Measurements from ENCODE around the gene PACRG. TPM values are rescaled to one million over a fixed set of nuclear protein-coding genes. Genes with fewer than 3 reads are reported as not detected.

The PACRG gene
- total RNA-seq, 2 donors from 2014 or later, result 2.9 to 63.8 TPM

- TF ChIP-seq POLR2AphosphoS5 (IDR thresholded peaks at IDR 0.05) (no peak), POLR2A (IDR thresholded peaks at IDR 0.05) (no peak), CTCF (IDR thresholded peaks at IDR 0.05) (no peak)
- DNase-seq (ENCODE audit: low spot score), result no peak
- WGBS, result 90% methylated on average over 24 of the region's 24 CpGs
- Histone ChIP-seq H3K27ac (no peak overlapping the region), H3K27me3 (replicated peaks; ENCODE audit: insufficient read depth) (no peaks in the 10 kb centered on the region), H3K9me3 (no peaks in the 10 kb centered on the region), H3K36me3 (no peaks in the 10 kb centered on the region), H3K4me3 (no peak overlapping the region), H3K4me1 (replicated peaks) (no peaks in the 10 kb centered on the region)
- intact Hi-C loops (cut with DNase I), result no loop called here
Observed at GRCh38 chr6:163342571-163343539, 615.1 kb downstream of the PACRG start.

- intact Hi-C loops (cut with DNase I), result no loop called here
- 91% methylated on average over 8 of the region's 8 CpGs for WGBS
- Histone ChIP-seq H3K27ac (no peak overlapping the region), H3K4me1 (replicated peaks) (no peaks in the 10 kb centered on the region), H3K9me3 (no peaks in the 10 kb centered on the region), H3K4me3 (no peak overlapping the region), H3K36me3 (no peaks in the 10 kb centered on the region), H3K27me3 (replicated peaks; ENCODE audit: insufficient read depth) (no peaks in the 10 kb centered on the region)
- DNase-seq (ENCODE audit: low spot score), result no peak
- TF ChIP-seq POLR2AphosphoS5 (IDR thresholded peaks at IDR 0.05) (no peak), CTCF (IDR thresholded peaks at IDR 0.05) (no peak), POLR2A (IDR thresholded peaks at IDR 0.05) (no peak)
Observed at GRCh38 chr6:163343609-163344008, 615.8 kb downstream of the PACRG start.

- WGBS, result 95% methylated on average over 8 of the region's 8 CpGs
- H3K27ac ChIP-seq, result no peak overlapping the region
- TF ChIP-seq POLR2AphosphoS5 (IDR thresholded peaks at IDR 0.05), result no peak
- no peak for TF ChIP-seq POLR2A (IDR thresholded peaks at IDR 0.05)
- TF ChIP-seq CTCF (IDR thresholded peaks at IDR 0.05), result no peak
- no peaks in the 10 kb centered on the region for H3K4me1 ChIP-seq (replicated peaks)
- no peaks in the 10 kb centered on the region for H3K27me3 ChIP-seq (replicated peaks; ENCODE audit: insufficient read depth)
- no peak for DNase-seq (ENCODE audit: low spot score)
- H3K36me3 ChIP-seq, result no peaks in the 10 kb centered on the region
- no peak overlapping the region for H3K4me3 ChIP-seq
- H3K9me3 ChIP-seq, result no peaks in the 10 kb centered on the region
- intact Hi-C loops (cut with DNase I), result no loop called here
Observed at GRCh38 chr6:163344411-163344810, 616.6 kb downstream of the PACRG start.

- intact Hi-C loops (cut with DNase I), result no loop called here
- 88% methylated on average over 8 of the region's 8 CpGs for WGBS
Observed at GRCh38 chr6:163345931-163346330, 618.2 kb downstream of the PACRG start.

More at GRCh38 chr6:163345931-163346330, 618.2 kb downstream of the PACRG start:
- Histone ChIP-seq H3K36me3 (no peaks in the 10 kb centered on the region), H3K4me1 (replicated peaks) (no peaks in the 10 kb centered on the region), H3K9me3 (no peaks in the 10 kb centered on the region), H3K27ac (no peak overlapping the region), H3K27me3 (replicated peaks; ENCODE audit: insufficient read depth) (no peaks in the 10 kb centered on the region), H3K4me3 (no peak overlapping the region)
- TF ChIP-seq POLR2A (IDR thresholded peaks at IDR 0.05) (no peak), POLR2AphosphoS5 (IDR thresholded peaks at IDR 0.05) (no peak), CTCF (IDR thresholded peaks at IDR 0.05) (no peak)
- no peak for DNase-seq (ENCODE audit: low spot score)

Data from prostate gland (tissue), 2 donors.